K562 treated with DMSO at 1 percent for 48 hours (cell line): Measurements from ENCODE around the gene DDAH2. TPM values are rescaled to one million over a fixed set of nuclear protein-coding genes. Genes with fewer than 3 reads are reported as not detected.

Experiments
- total RNA-seq: library from RNA; unstranded; fragments of 300-600 nt; gene quantifications from 2 replicates; pipeline ENCODE4 v1.2.3, GENCODE V29; 2022; ENCODE audit warnings: low replicate concordance; ENCODE audit errors: extremely low read depth

The DDAH2 gene
- total RNA-seq, 1 experiment from 2014 or later: not detected

Other genes with a start within 250 kb of the DDAH2 start
- gene MICB, start 231.2 kb downstream of the DDAH2 start, total RNA-seq: not detected in 2 replicates
- not detected in 2 replicates for gene MCCD1, start 200.3 kb downstream of the DDAH2 start, total RNA-seq
- gene DDX39B, start 187.3 kb downstream of the DDAH2 start, total RNA-seq: not detected in 2 replicates
- not detected in 2 replicates for gene ATP6V1G2, start 182.7 kb downstream of the DDAH2 start, total RNA-seq
- not detected in 2 replicates for gene NFKBIL1, start 181.7 kb downstream of the DDAH2 start, total RNA-seq
- not detected in 2 replicates for gene LTA, start 157.0 kb downstream of the DDAH2 start, total RNA-seq
- gene TNF, start 153.7 kb downstream of the DDAH2 start, total RNA-seq: not detected in 2 replicates
- gene LTB, start 146.9 kb downstream of the DDAH2 start, total RNA-seq: not detected in 2 replicates
- gene LST1, start 143.0 kb downstream of the DDAH2 start, total RNA-seq: not detected in 2 replicates
- gene NCR3, start 136.3 kb downstream of the DDAH2 start, total RNA-seq: not detected in 2 replicates
- not detected in 2 replicates for gene AIF1, start 114.1 kb downstream of the DDAH2 start, total RNA-seq
- 599 TPM in 1 of 2 replicates, not detected in the other for gene PRRC2A, start 108.6 kb downstream of the DDAH2 start, total RNA-seq
- 212 TPM in 1 of 2 replicates, not detected in the other for gene BAG6, start 76.6 kb downstream of the DDAH2 start, total RNA-seq
- not detected in 2 replicates for gene APOM, start 73.4 kb downstream of the DDAH2 start, total RNA-seq
- not detected in 2 replicates for gene C6orf47, start 68.5 kb downstream of the DDAH2 start, total RNA-seq
- gene GPANK1, start 64.3 kb downstream of the DDAH2 start, total RNA-seq: not detected in 2 replicates
- 596 TPM in 1 of 2 replicates, not detected in the other for gene CSNK2B, start 63.2 kb downstream of the DDAH2 start, total RNA-seq
- gene LY6G5B, start 59.3 kb downstream of the DDAH2 start, total RNA-seq: not detected in 2 replicates
- gene LY6G5C, start 48.2 kb downstream of the DDAH2 start, total RNA-seq: not detected in 2 replicates
- gene ABHD16A, start 26.0 kb downstream of the DDAH2 start, total RNA-seq: not detected in 2 replicates
- gene LY6G6F, start 22.4 kb downstream of the DDAH2 start, total RNA-seq: not detected in 2 replicates
- not detected in 2 replicates for gene LY6G6D, start 14.0 kb downstream of the DDAH2 start, total RNA-seq
- gene LY6G6C, start 7.6 kb downstream of the DDAH2 start, total RNA-seq: not detected in 2 replicates
- gene MPIG6B, start 5.9 kb downstream of the DDAH2 start, total RNA-seq: not detected in 2 replicates
- gene CLIC1, start 7.2 kb upstream of the DDAH2 start, total RNA-seq: 1,281 TPM in 1 of 2 replicates, not detected in the other
- not detected in 2 replicates for gene MSH5, start 10.7 kb upstream of the DDAH2 start, total RNA-seq
- gene SAPCD1, start 33.4 kb upstream of the DDAH2 start, total RNA-seq: not detected in 2 replicates
- not detected in 2 replicates for gene VWA7, start 48.0 kb upstream of the DDAH2 start, total RNA-seq
- gene VARS1, start 66.5 kb upstream of the DDAH2 start, total RNA-seq: 668 TPM in 1 of 2 replicates, not detected in the other
- not detected in 2 replicates for gene LSM2, start 77.7 kb upstream of the DDAH2 start, total RNA-seq
- gene HSPA1L, start 86.0 kb upstream of the DDAH2 start, total RNA-seq: not detected in 2 replicates
- not detected in 2 replicates for gene HSPA1A, start 86.2 kb upstream of the DDAH2 start, total RNA-seq
- 760 TPM in 1 of 2 replicates, not detected in the other for gene HSPA1B, start 98.4 kb upstream of the DDAH2 start, total RNA-seq
- gene NEU1, start 133.5 kb upstream of the DDAH2 start, total RNA-seq: 455 TPM in 1 of 2 replicates, not detected in the other
- not detected in 2 replicates for gene SLC44A4, start 149.7 kb upstream of the DDAH2 start, total RNA-seq
- not detected in 2 replicates for gene EHMT2, start 168.4 kb upstream of the DDAH2 start, total RNA-seq
- gene ZBTB12, start 172.8 kb upstream of the DDAH2 start, total RNA-seq: not detected in 2 replicates
- gene C2, start 198.4 kb upstream of the DDAH2 start, total RNA-seq: not detected in 2 replicates
- not detected in 2 replicates for gene CFB, start 216.8 kb upstream of the DDAH2 start, total RNA-seq
- gene NELFE, start 229.7 kb upstream of the DDAH2 start, total RNA-seq: not detected in 2 replicates
- gene SKIC2, start 229.9 kb upstream of the DDAH2 start, total RNA-seq: not detected in 2 replicates
- 217 TPM in 1 of 2 replicates, not detected in the other for gene DXO, start 242.8 kb upstream of the DDAH2 start, total RNA-seq